Measurements from ENCODE around the gene CCNK.

CCNK gene

GRCh38 chr14:99543985-99544384, 62.8 kb downstream of the CCNK start:
- Histone ChIP-seq H3K27ac (no peak overlapping the region), H3K4me3 (no peak overlapping the region)
- no peak for TF ChIP-seq CTCF (IDR thresholded peaks at IDR 0.05)
- no peak for DNase-seq (ENCODE audit: low spot score)

GRCh38 chr14:99544991-99545390, 63.8 kb downstream of the CCNK start:
- no peak for DNase-seq (ENCODE audit: low spot score)

GRCh38 chr14:99545586-99545985, 64.4 kb downstream of the CCNK start:
- no peak overlapping the region for H3K4me3 ChIP-seq
- no peak overlapping the region for H3K27ac ChIP-seq
- DNase-seq (ENCODE audit: low spot score): no peak
- TF ChIP-seq CTCF (IDR thresholded peaks at IDR 0.05): no peak

More at GRCh38 chr14:99544991-99545390, 63.8 kb downstream of the CCNK start:
- H3K4me3 ChIP-seq: no peak overlapping the region
- H3K27ac ChIP-seq: no peak overlapping the region
- no peak for TF ChIP-seq CTCF (IDR thresholded peaks at IDR 0.05)

- no peak for DNase-seq (ENCODE audit: low spot score)
Observed at GRCh38 chr14:99546234-99546879, 65.1 kb downstream of the CCNK start.

GRCh38 chr14:99548255-99548654, 67.0 kb downstream of the CCNK start:
- H3K4me3 ChIP-seq: no peak overlapping the region
- no peak for TF ChIP-seq CTCF (IDR thresholded peaks at IDR 0.05)
- no peak for DNase-seq (ENCODE audit: low spot score)
- no peak overlapping the region for H3K27ac ChIP-seq

More at GRCh38 chr14:99546234-99546879, 65.1 kb downstream of the CCNK start:
- no peak for TF ChIP-seq CTCF (IDR thresholded peaks at IDR 0.05)
- Histone ChIP-seq H3K4me3 (no peak overlapping the region), H3K27ac (no peak overlapping the region)

GRCh38 chr14:99548871-99549515, 67.8 kb downstream of the CCNK start:
- H3K4me3 ChIP-seq: no peak overlapping the region
- H3K27ac ChIP-seq: no peak overlapping the region
- DNase-seq (ENCODE audit: low spot score): no peak
- no peak for TF ChIP-seq CTCF (IDR thresholded peaks at IDR 0.05)

- Histone ChIP-seq H3K27ac (no peak overlapping the region), H3K4me3 (no peak overlapping the region)
- DNase-seq (ENCODE audit: low spot score): no peak
- TF ChIP-seq CTCF (IDR thresholded peaks at IDR 0.05): no peak
Observed at GRCh38 chr14:99549684-99550083, 68.5 kb downstream of the CCNK start.

Data from coronary artery (tissue), 2 donors.